ENCODE measurements around the gene ADGRE2.

GRCh38 chr19:14770944-14771839 lies 7.2 kb downstream of the ADGRE2 start:
- TF ChIP-seq CTCF (IDR thresholded peaks at IDR 0.05) (no peak), POLR2A (IDR thresholded peaks at IDR 0.05) (no peak)
